Adrenal gland (tissue), 5 donors: Measurements from ENCODE around the gene ARHGAP27.

Experiments
- CTCF ChIP-seq, 6 experiments: fragments of 450-650 bp in 4 of 6; fragments of 200-600 bp in 2 of 6; sonication (generic) in 1 of 6; IDR thresholded peaks; 1 replicate in 5 of 6; 2 replicates in 1 of 6; pipeline versions ENCODE4 v1.5.1 to v1.8.0; 2016 to 2021; ENCODE audit warnings: antibody characterized with exemption in 6 of 6, mild to moderate bottlenecking in 2 of 6, moderate library complexity in 1 of 6
- POLR2A ChIP-seq, 2 donors: fragments of 450-650 bp; IDR thresholded peaks; one replicate each; pipeline ENCODE4 v1.6.1; 2017; ENCODE audit warnings: antibody characterized with exemption in 2 of 2, mild to moderate bottlenecking in 2 of 2, moderate library complexity in 1 of 2
- donor health status: DM: no; HTN: no; CAD: no.

- TF ChIP-seq CTCF (IDR thresholded peaks at IDR 0.05), result no peak
- TF ChIP-seq POLR2A (IDR thresholded peaks at IDR 0.05), result no peak
These were observed 33.9 kb downstream of the ARHGAP27 start for GRCh38 chr17:45398800-45399199.
